Measurements from ENCODE around the gene A2ML1. TPM values are rescaled to one million over a fixed set of nuclear protein-coding genes. Genes with fewer than 3 reads are reported as not detected.

The A2ML1 gene
- total and polyA plus RNA-seq, 2 of the 4 experiments (the other 2 are of a cell fraction): not detected

GRCh38 chr12:8909752-8910151 lies 87.3 kb downstream of the A2ML1 start:
- H3K4ac ChIP-seq (ENCODE audit: low read depth, low read length): no peak overlapping the region
- no peaks in the 10 kb centered on the region; the same call in none of the 2 replicates for H3K4me1 ChIP-seq (ENCODE audit: control insufficient read depth, insufficient read depth, low read length)
- no peak overlapping the region for H3K4me2 ChIP-seq (ENCODE audit: low read depth, low read length)
- H4K5ac ChIP-seq (ENCODE audit: low read depth, low read length): no peak overlapping the region
- BruUV-seq (replicated peaks): no TSS peak
- no peaks in the 10 kb centered on the region for H3K9me1 ChIP-seq (ENCODE audit: insufficient read depth, low read length)
- H3K79me1 ChIP-seq (ENCODE audit: low read depth in 1 of 2, low read length in 2 of 2): peaks cover 0 to 2% of the 10 kb centered on the region in 2 experiments; a peak in 2 of 4 replicates
- no peaks in the 10 kb centered on the region for H3K9me3 ChIP-seq (ENCODE audit: control insufficient read depth, insufficient read depth, low read length)
- H4K20me1 ChIP-seq (ENCODE audit: insufficient read depth, low read length): no peaks in the 10 kb centered on the region
- TF ChIP-seq ELK1 (IDR thresholded peaks at IDR 0.05; ENCODE audit: borderline replicate concordance, low read depth, low read length) (no peak), USF2 (IDR thresholded peaks at IDR 0.05; ENCODE audit: low read depth, low read length) (no peak), CTCF (conservative IDR thresholded peaks at IDR 0.05; ENCODE audit: low read depth, low read length) (no peak), CHD1 (IDR thresholded peaks at IDR 0.05; ENCODE audit: low read depth, low read length) (no peak), MXI1 (IDR thresholded peaks at IDR 0.05; ENCODE audit: borderline replicate concordance, low read depth, low read length) (no peak), POLR2A (IDR thresholded peaks at IDR 0.05; ENCODE audit: low read depth, low read length) (no peak), RFX5 (IDR thresholded peaks at IDR 0.05; ENCODE audit: low read depth, low read length) (no peak), MAZ (IDR thresholded peaks at IDR 0.05; ENCODE audit: borderline replicate concordance, low read depth, low read length) (no peak), RCOR1 (IDR thresholded peaks at IDR 0.05; ENCODE audit: insufficient replicate concordance, low read length) (no peak), RAD21 (IDR thresholded peaks at IDR 0.05; ENCODE audit: low read length) (no peak)
- no peak overlapping the region for H3K56ac ChIP-seq (ENCODE audit: extremely low read depth, insufficient read depth, low read length)
- H2AK5ac ChIP-seq (ENCODE audit: low read depth, low read length): no peak overlapping the region
- H3K27me3 ChIP-seq (ENCODE audit: control insufficient read depth, insufficient read depth, low read length): no peaks in the 10 kb centered on the region
- no peak overlapping the region for H4K91ac ChIP-seq (ENCODE audit: insufficient read depth, low read depth, low read length)
- no peak overlapping the region for H2BK120ac ChIP-seq (ENCODE audit: low read depth, low read length)
- no peak overlapping the region for H3K23ac ChIP-seq (ENCODE audit: low read depth, low read length)
- ATAC-seq (ENCODE audit: low read depth) (no peak), DNase-seq (no peak)
- no peak overlapping the region for H3K9ac ChIP-seq (ENCODE audit: low read depth, low read length)
- no peaks in the 10 kb centered on the region for H3K36me3 ChIP-seq (ENCODE audit: control insufficient read depth, insufficient read depth, low read length)
- H2BK20ac ChIP-seq (ENCODE audit: low read depth, low read length): no peak overlapping the region
- no peak overlapping the region for H3K4me3 ChIP-seq (ENCODE audit: insufficient read depth, low read depth, low read length)
- dilution Hi-C loops (cut with HindIII; ENCODE audit: low sequenced_read_pairs, unreplicated experiment) (no loop called here), in situ Hi-C loops (cut with MboI; ENCODE audit: low sequenced_read_pairs) (no loop called here), intact Hi-C loops (cut with micrococcal nuclease) (loop anchor here (10.0 kb wide), 1 partner anchor 85 kb away; the partner anchor contains the start of gene A2ML1)
- H4K8ac ChIP-seq (ENCODE audit: low read depth in 2 of 2, low read length in 2 of 2): no peak overlapping the region
- ChIA-PET CTCF (interaction anchor here (1.0 kb wide), 1 partner anchor 217 kb away, joined by 3 read pairs; no protein-coding TSS in a partner anchor), POLR2A (ENCODE audit: unreplicated experiment) (no interaction called here)
- H3K14ac ChIP-seq (replicated peaks; ENCODE audit: low read depth, low read length): no peak overlapping the region
- H2AK9ac ChIP-seq (replicated peaks; ENCODE audit: low read depth, low read length, poor library complexity): no peak overlapping the region
- H3K27ac ChIP-seq (ENCODE audit: insufficient read depth, low read length): no peak overlapping the region
- H2AFZ ChIP-seq (replicated peaks; ENCODE audit: low read length, poor library complexity): no peak overlapping the region
- H2BK15ac ChIP-seq (ENCODE audit: low read depth, low read length): no peak overlapping the region
- no peak overlapping the region for H2BK5ac ChIP-seq (ENCODE audit: low read depth, low read length, poor library complexity, severe bottlenecking)
- no peak overlapping the region for H3K18ac ChIP-seq (ENCODE audit: low read depth, low read length)
- 100% methylated on average over 1 of the region's 5 CpGs; no CpG with 5 or more reads in 1 of the 2 experiments for WGBS, 2 experiments (ENCODE audit: extremely low coverage in 2 of 2, insufficient read length in 1 of 2)
